ENCODE data around the gene FAM149A.

FAM149A gene

GRCh38 chr4:186118582-186118981 is 14.1 kb downstream of the FAM149A start:
- DNase-seq (ENCODE audit: extremely low read depth, low read depth): no peak
- H3K4me3 ChIP-seq (replicated peaks; ENCODE audit: low read depth, low read length): no peak overlapping the region
- TF ChIP-seq, protein P1, sequence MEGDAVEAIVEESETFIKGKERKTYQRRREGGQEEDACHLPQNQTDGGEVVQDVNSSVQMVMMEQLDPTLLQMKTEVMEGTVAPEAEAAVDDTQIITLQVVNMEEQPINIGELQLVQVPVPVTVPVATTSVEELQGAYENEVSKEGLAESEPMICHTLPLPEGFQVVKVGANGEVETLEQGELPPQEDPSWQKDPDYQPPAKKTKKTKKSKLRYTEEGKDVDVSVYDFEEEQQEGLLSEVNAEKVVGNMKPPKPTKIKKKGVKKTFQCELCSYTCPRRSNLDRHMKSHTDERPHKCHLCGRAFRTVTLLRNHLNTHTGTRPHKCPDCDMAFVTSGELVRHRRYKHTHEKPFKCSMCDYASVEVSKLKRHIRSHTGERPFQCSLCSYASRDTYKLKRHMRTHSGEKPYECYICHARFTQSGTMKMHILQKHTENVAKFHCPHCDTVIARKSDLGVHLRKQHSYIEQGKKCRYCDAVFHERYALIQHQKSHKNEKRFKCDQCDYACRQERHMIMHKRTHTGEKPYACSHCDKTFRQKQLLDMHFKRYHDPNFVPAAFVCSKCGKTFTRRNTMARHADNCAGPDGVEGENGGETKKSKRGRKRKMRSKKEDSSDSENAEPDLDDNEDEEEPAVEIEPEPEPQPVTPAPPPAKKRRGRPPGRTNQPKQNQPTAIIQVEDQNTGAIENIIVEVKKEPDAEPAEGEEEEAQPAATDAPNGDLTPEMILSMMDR (IDR thresholded peaks at IDR 0.05; ENCODE audit: low read depth, low read length, missing control alignments): no peak

GRCh38 chr4:186121057-186121456 is 16.6 kb downstream of the FAM149A start:
- TF ChIP-seq, protein P1 (IDR thresholded peaks at IDR 0.05; ENCODE audit: low read depth, low read length, missing control alignments): no peak
- H3K4me3 ChIP-seq (replicated peaks; ENCODE audit: low read depth, low read length): no peak overlapping the region
- no peak for DNase-seq (ENCODE audit: extremely low read depth, low read depth)

DNA sequence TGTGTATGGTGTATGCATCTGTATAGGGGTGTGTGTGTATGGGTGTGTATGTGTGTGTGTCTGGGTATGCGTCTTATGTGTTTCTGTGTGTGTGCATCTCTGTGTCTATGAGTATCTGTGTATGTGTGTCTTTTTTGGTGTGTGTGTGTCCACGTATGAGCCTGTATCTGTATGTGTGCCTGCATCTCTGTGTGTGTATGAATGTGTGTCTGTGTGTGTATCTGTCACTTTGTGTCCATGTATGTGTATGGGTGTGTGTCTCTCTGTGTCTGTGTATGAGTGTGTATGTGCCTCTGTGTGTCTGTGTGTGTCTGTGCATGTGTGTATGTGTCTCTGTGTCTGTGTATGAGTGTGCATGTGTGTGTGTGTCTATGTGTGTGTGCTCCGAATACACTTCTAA is 24.3 kb downstream of the FAM149A start:
- DNase-seq (ENCODE audit: extremely low read depth, low read depth): no peak
- TF ChIP-seq, protein P1 (IDR thresholded peaks at IDR 0.05; ENCODE audit: low read depth, low read length, missing control alignments): no peak
- no peak overlapping the region for H3K4me3 ChIP-seq (replicated peaks; ENCODE audit: low read depth, low read length)

- TF ChIP-seq, protein P1 (IDR thresholded peaks at IDR 0.05; ENCODE audit: low read depth, low read length, missing control alignments): no peak
- no peak overlapping the region for H3K4me3 ChIP-seq (replicated peaks; ENCODE audit: low read depth, low read length)
- DNase-seq (ENCODE audit: extremely low read depth, low read depth): no peak
These were observed 27.4 kb downstream of the FAM149A start for GRCh38 chr4:186131935-186132334.

DNA sequence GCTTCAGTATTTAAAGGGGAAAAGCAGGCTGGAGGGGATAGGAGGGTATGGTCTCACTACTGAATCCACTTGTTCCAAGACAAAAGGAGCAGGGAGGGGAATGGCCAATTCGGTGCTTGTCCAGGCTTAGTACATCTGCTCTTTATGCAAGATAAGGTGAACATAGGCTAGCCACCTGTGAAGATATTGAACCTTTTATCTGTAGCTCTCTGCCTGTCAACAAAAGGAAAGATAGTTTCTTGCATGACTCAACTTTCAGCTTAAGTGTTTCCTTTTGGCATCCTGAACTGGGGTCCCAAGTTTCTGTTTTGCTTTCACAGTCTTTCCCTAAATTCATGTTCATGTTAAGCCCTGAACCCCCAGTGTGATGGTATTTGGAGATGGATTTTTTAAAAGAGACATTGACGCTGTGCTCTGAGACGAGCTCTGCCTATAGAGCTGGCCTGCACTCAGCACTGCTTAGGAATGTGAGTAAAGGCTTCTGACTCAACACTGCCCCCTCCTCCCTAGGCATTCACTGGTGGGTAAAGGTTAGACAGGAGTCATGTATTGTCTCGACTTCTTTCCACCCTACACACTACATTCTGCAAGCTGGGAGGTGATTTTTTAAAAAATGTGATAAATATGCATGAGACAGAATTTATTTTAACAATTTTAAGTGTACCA is 28.2 kb downstream of the FAM149A start:
- DNase-seq (ENCODE audit: extremely low read depth, low read depth): no peak
- H3K4me3 ChIP-seq (replicated peaks; ENCODE audit: low read depth, low read length): no peak overlapping the region
- TF ChIP-seq, protein P1 (IDR thresholded peaks at IDR 0.05; ENCODE audit: low read depth, low read length, missing control alignments): no peak

DNA sequence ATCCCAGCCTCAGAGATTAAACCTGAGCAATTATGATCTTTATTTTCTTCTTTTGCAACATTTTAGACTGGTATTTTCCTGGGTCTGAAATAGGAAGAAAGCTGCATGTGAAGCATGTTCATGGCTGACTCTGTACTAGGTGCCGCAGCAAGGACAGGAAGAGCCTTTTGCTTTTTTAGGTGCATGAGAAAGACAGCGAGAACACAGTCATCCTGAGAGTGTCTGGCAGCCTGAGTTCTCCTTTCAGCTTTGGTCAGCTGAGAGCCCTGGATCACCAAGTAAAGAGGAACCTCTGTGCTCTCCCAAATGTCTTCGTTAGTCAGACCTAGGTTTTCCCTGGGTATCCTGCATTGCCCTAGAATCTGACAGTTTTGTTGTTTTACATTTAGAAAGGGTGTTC is 29.8 kb downstream of the FAM149A start:
- TF ChIP-seq, protein P1 (IDR thresholded peaks at IDR 0.05; ENCODE audit: low read depth, low read length, missing control alignments): no peak
- no peak for DNase-seq (ENCODE audit: extremely low read depth, low read depth)
- H3K4me3 ChIP-seq (replicated peaks; ENCODE audit: low read depth, low read length): no peak overlapping the region

DNA sequence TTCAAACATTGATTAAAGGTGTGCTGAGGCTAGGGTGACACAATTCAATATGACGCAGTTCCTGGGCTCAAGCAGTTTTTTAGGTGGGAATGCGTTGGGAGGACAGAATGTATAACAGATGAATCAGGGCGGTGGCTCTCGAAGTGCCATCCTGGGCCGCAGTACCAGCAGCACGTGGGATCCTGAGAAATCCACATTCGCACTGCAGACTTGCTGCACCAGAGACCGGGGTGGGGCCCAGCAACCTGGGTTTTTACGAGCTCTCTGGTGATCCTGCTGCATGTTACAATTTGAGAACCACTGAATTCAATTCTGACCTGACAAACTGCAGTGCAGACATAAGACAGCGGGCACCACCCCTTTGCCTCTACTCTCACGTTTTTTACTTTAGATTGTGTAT is 30.4 kb downstream of the FAM149A start:
- no peak overlapping the region for H3K4me3 ChIP-seq (replicated peaks; ENCODE audit: low read depth, low read length)
- TF ChIP-seq, protein P1 (IDR thresholded peaks at IDR 0.05; ENCODE audit: low read depth, low read length, missing control alignments): no peak
- DNase-seq (ENCODE audit: extremely low read depth, low read depth): no peak

All from HFF-Myc (cell line).